GM15510 (cell line): ENCODE data around the gene RAB21.

ENCODE experiments used
- POLR2A ChIP-seq: IDR thresholded peaks from 3 replicates; pipeline ENCODE4 v1.6.1; 2011; ENCODE audit warnings: borderline replicate concordance; ENCODE audit not compliant: insufficient read length; ENCODE audit errors: extremely low read depth

Gene RAB21

DNA sequence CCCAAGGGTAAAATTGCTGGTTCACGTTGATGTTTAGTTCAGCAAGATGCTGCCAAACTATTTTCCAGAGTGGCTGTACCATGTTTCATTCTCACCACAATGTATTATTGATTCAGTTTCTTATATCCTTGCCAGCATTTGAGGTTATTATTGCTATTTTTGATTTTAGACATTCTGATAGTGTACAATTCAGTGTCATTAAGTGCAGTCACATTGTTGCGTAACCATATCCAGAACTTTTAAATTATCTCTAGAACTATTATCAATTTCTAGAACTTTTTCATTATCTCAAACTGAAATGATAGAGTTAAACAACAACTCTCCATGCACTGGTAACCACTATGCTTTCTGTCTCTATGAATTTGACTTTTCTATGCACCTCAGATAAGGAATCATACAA lies 74.2 kb downstream of the RAB21 start:
- TF ChIP-seq POLR2A, result no peak

DNA sequence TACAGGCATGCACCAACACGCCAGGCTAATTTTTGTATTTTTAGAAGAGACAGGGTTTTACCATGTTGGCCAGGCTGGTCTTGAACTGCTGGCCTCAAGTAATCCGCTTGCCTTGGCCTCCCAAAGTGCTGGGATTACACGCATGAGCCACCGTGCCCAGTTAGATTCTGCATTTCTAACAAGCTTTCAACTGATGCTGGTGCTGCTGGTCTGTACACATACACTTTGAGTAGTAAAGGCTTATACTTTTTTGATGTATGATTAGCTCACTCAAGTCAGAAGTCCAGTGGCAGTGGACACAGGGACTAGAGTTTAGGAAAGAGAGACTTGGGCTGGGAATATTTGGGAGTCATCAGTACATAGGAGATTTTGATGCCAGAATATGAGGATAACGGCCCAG lies 82.7 kb downstream of the RAB21 start:
- no peak for TF ChIP-seq POLR2A

DNA sequence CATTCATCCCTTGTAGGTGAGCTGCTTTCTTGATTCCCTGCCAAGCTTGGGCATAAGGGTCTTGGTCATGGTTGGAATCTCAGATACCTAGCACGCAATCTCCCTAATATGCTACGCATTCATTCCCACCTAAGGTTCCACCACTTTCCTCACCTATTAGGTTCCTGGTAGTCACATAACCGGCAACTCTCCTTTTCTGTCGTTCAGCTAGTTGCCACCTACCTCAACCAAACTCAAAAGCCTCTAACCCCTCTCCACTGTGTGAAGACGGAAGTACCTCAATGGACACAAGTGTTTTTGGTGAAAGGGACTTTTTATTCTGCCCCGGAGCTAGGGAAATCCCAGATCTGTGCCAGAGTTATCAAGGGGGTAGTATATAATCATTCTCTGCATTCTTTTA lies 83.6 kb downstream of the RAB21 start:
- no peak for TF ChIP-seq POLR2A

DNA sequence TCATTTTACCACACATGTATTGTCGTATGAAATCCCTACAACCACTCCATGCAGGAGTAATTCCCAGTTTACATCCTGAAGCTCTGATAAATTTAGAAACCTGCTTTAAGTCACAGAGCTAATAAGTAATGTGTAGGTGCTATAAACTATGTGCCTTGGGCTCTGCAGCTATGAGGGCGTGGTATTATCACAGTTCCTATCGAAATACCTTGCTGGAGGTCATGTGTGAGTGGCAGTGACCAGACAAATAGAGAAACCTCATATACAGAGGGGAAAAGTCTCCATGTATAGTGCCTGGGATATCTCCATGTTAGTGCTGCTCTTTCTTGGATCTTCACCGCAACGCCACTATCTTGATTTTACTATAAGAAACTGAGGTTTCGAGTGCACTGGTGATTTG lies 84.0 kb downstream of the RAB21 start:
- TF ChIP-seq POLR2A, result no peak

DNA sequence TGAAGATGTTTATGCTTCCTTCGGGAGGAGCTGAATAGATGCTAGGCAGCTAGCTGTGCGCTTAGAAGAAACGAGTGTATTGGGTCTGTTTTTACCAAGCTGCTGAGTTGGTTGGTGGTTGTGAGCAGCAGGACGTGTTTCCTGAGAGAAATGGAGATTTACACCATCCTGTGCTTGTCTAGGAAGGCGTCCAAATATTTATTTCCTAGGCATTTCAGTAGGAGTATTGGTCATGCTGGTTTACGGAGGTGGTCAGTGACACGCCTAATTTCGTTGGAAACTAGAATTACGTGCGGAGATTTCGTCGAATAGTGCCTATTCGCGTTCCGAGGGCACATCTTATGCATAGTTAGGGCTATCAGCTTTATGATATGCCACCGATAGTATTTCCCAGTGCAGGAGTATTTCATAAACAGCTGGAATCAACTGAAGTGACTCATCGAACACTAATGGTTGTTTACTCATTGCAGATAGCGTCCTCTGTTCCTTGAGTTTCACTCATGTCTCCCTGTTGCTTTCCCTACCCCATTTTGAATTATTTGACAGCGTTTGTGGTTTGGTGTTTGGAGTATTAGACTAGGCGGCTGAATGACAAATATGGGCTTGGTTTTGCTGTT lies 85.7 kb downstream of the RAB21 start:
- no peak for TF ChIP-seq POLR2A

DNA sequence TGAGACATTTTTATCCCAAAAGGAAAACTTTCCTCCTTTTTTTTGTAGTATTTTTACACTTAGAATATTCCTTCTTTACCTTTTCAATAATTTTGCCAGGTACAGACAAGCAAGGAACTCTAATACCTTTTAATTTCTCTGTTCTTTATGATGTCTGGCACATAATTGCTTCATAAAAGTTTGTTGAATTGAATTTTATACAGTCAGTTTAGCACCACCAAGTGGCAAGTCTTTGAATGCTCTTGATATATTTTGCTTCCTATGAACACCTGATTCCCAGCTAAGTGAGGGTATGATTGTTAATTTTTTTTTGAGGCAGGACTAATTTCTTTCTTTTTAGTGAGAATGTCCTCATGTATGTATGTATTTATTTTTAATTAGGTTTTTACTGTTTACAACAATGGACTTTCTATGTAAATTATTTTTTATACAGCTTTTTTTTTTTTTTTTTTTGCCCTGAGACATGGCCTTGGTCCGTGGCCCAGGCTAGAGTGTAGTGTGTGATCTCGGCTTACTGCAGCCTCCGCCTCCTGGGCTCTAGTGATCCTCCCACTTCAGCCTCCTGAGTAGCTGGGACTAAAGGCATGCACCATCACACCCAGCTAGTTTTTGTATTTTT lies 91.8 kb downstream of the RAB21 start:
- no peak for TF ChIP-seq POLR2A

DNA sequence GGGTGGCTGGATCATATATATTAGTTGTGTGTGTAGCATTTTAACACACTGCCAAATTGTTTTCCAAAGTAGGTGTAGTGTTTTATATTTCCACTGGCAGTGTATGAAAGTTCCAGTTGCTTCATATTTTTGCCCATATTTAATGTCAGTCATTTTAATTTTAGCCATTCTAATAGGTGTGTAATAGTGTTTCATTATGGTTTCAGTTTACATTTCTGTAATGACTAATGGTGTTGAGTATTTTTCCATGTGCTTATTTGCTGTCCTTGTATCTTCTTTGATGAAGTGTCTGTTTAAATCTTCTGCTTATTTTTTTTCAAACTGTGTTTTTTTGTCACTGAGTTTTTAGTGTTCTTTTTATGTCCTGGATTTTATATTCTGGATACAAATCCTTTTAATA lies 93.5 kb downstream of the RAB21 start:
- TF ChIP-seq POLR2A, result no peak

DNA sequence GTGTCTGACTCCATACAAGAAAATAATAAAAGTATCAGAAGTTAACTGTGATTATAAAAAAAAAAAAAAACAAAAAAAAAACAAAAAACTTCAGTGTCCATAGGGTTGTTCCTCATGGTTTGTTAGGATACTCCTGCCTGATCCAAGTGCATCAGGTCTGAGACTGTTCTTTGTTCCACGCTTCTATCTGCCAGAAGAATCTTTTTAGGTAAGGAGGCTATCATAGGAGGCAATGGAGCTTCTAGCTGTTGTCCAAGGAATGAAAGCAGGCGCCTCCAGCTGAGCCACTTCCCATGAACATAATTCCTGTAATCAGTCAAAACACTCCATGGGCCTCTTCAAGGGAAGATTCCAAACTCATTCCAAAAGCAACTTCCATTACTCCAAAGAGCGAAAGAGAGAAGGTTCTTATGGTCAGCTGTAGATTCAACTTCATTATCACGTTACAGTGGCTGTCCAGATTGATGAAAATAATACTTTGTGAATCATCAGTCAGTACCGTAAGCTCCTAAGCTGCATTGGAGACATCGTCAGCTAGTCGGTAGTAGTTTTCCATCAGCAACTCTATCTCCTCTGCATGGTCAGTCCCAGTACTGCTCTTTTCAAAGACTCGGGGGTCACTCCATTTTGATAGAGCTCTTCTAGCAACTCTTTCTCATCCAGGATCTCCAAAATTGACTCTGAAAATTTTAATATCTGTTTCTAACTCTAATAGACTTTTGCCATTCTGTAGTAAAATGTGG lies 94.6 kb downstream of the RAB21 start:
- no peak for TF ChIP-seq POLR2A
